Keratinocyte (primary cell): ENCODE measurements around the gene PDZD7. TPM values are rescaled to one million over a fixed set of nuclear protein-coding genes. Genes with fewer than 3 reads are reported as not detected.

Source experiments
- DNase-seq: peaks from one replicate; pipeline ENCODE4 v3.0.0-alpha.2; 2011; ENCODE audit warnings: low read depth, missing footprints, low spot score
- FAIRE-seq: peaks from 2 replicates; lab custom pipeline; 2011; peaks lifted over from hg19 to GRCh38; lab: Jason Lieb, UNC
- H2AFZ ChIP-seq: 2 replicates; pipeline ENCODE4 v1.6.0; 2012; ENCODE audit warnings: low read length, control low read depth, inconsistent platforms; ENCODE audit not compliant: control insufficient read depth
- H3K27ac ChIP-seq: 2 replicates; pipeline ENCODE4 v1.5.1; 2011; ENCODE audit warnings: low read length; ENCODE audit not compliant: control insufficient read depth, insufficient read depth
- H3K27me3 ChIP-seq: 3 replicates; pipeline ENCODE4 v1.6.0; 2011; ENCODE audit warnings: low read length; ENCODE audit not compliant: control insufficient read depth, insufficient read depth; ENCODE audit errors: extremely low read depth
- H3K36me3 ChIP-seq, 2 experiments: 2 replicates in 1 of 2; 3 replicates in 1 of 2; pipeline ENCODE4 v1.5.1; 2011; ENCODE audit warnings: low read length in 2 of 2, mild to moderate bottlenecking in 1 of 2; ENCODE audit not compliant: control insufficient read depth in 2 of 2, insufficient read depth in 2 of 2; ENCODE audit errors: extremely low read depth in 1 of 2
- H3K4me1 ChIP-seq: 3 replicates; pipeline ENCODE4 v1.5.1; 2011; ENCODE audit warnings: low read length; ENCODE audit not compliant: control insufficient read depth, insufficient read depth; ENCODE audit errors: extremely low read depth
- H3K4me2 ChIP-seq: 3 replicates; pipeline ENCODE4 v1.6.0; 2011; ENCODE audit warnings: low read depth, low read length; ENCODE audit not compliant: control insufficient read depth, insufficient read depth; ENCODE audit errors: extremely low read depth
- H3K4me3 ChIP-seq, 3 experiments: fragments of 200-600 bp in 1 of 3; sonication (generic) in 1 of 3; 2 replicates in 2 of 3; 3 replicates in 1 of 3; pipeline ENCODE4 v1.5.1; 2011 to 2016; ENCODE audit warnings: low read length in 3 of 3, mild to moderate bottlenecking in 3 of 3, control low read depth in 2 of 3, inconsistent platforms in 1 of 3, low read depth in 1 of 3, mixed read lengths in 1 of 3, mixed run types in 1 of 3, moderate library complexity in 1 of 3; ENCODE audit not compliant: control insufficient read depth in 2 of 3, insufficient read depth in 2 of 3; ENCODE audit errors: extremely low read depth in 1 of 3
- H3K79me2 ChIP-seq: 2 replicates; pipeline ENCODE4 v1.6.0; 2012; ENCODE audit warnings: low read length; ENCODE audit not compliant: control insufficient read depth, insufficient read depth
- H3K9ac ChIP-seq: 3 replicates; pipeline ENCODE4 v1.6.0; 2011; ENCODE audit warnings: low read length; ENCODE audit not compliant: control insufficient read depth, insufficient read depth; ENCODE audit errors: extremely low read depth
- H3K9me1 ChIP-seq: 3 replicates; pipeline ENCODE4 v1.6.0; 2011; ENCODE audit warnings: low read length; ENCODE audit not compliant: control insufficient read depth, insufficient read depth; ENCODE audit errors: extremely low read depth
- H3K9me3 ChIP-seq: 2 replicates; pipeline ENCODE4 v1.5.1; 2012; ENCODE audit warnings: low read depth, low read length; ENCODE audit not compliant: control insufficient read depth
- H4K20me1 ChIP-seq: 3 replicates; pipeline ENCODE4 v1.6.0; 2011; ENCODE audit warnings: low read length; ENCODE audit not compliant: control insufficient read depth, insufficient read depth; ENCODE audit errors: extremely low read depth
- CTCF ChIP-seq, 3 experiments: IDR thresholded peaks in 1 of 3; conservative IDR thresholded peaks in 1 of 3; optimal IDR thresholded peaks in 1 of 3; 2 replicates in 2 of 3; 3 replicates in 1 of 3; pipeline versions ENCODE3 to v1.5.1; 2011; ENCODE audit warnings: low read length in 3 of 3, mild to moderate bottlenecking in 3 of 3, moderate library complexity in 2 of 3, control low read depth in 1 of 3, inconsistent platforms in 1 of 3; ENCODE audit not compliant: insufficient read depth in 2 of 3; ENCODE audit errors: extremely low read depth in 1 of 3
- EZH2 ChIP-seq: IDR thresholded peaks from one replicate; pipeline ENCODE4 v1.6.1; 2012; ENCODE audit warnings: inconsistent platforms, mild to moderate bottlenecking, low read length, moderate library complexity
- dilution Hi-C: fragments of 300-500 bp; cut with MboI; formaldehyde crosslinking; loops from one replicate; pipeline ENCODE4 v1.7.0; 2020; ENCODE audit warnings: low sequenced_read_pairs; ENCODE audit not compliant: extremely low pct_ligation_motif_present
- polyA plus RNA-seq, 5 experiments: library from polyadenylated mRNA; depleted of rRNA in 3 of 5; stranded (reverse) in 3 of 5; stranded (forward) in 1 of 5; unstranded in 1 of 5; fragments of >200 nt; gene quantifications; 1 replicate in 1 of 5; 2 replicates in 3 of 5; 3 replicates in 1 of 5; pipeline versions ENCODE4 v1.2.1 to v1.2.3, GENCODE V29; 2011 to 2012; ENCODE audit warnings: missing spikeins in 2 of 5, low read depth in 1 of 5, low replicate concordance in 1 of 5

The PDZD7 gene
- polyA plus RNA-seq, 1 donor (not counting 4 experiments of a cell fraction or from before 2014, with no cell fraction given), result 0.54 TPM

GRCh38 chr10:101013365-101013825 lies 17.5 kb downstream of the PDZD7 start:
- H3K27me3 ChIP-seq, result no peaks in the 10 kb centered on the region
- no peak for TF ChIP-seq EZH2
- no peak for TF ChIP-seq CTCF (optimal IDR thresholded peaks at IDR 0.05 in 1 of 3, IDR thresholded peaks at IDR 0.05 in 1 of 3, conservative IDR thresholded peaks at IDR 0.05 in 1 of 3; ENCODE audit: extremely low read depth in 1 of 3, insufficient read depth in 2 of 3, low read length in 3 of 3)
- FAIRE-seq, result no peak
- H3K9me1 ChIP-seq, result no peaks in the 10 kb centered on the region
- H3K9me3 ChIP-seq, result no peaks in the 10 kb centered on the region
- peak overlapping the region; percentile 45 for H3K9ac ChIP-seq
- H3K4me2 ChIP-seq, result peak overlapping the region; percentile 95
- no peaks in the 10 kb centered on the region for H3K79me2 ChIP-seq
- peak overlapping the region; percentile 74 for H3K27ac ChIP-seq
- H3K4me3 ChIP-seq, result peak overlapping the region in 2 of 3 experiments; percentile 52 to 59
- peaks cover 30% of the 10 kb centered on the region for H3K4me1 ChIP-seq
- H3K36me3 ChIP-seq, result no peaks in the 10 kb centered on the region
- DNase-seq, result no peak
- dilution Hi-C loops, result no loop called here
- H2AFZ ChIP-seq, result peak overlapping the region; percentile 75
- peaks cover 2% of the 10 kb centered on the region for H4K20me1 ChIP-seq

GRCh38 chr10:101012525-101013364 lies 18.2 kb downstream of the PDZD7 start:
- dilution Hi-C loops, result no loop called here

More at GRCh38 chr10:101012525-101013364, 18.2 kb downstream of the PDZD7 start:
- FAIRE-seq (peak; percentile 98), DNase-seq (peak; percentile 90)
- H2AFZ ChIP-seq, result peak overlapping the region; percentile 75
- H3K4me2 ChIP-seq, result peak overlapping the region; percentile 95
- H3K9ac ChIP-seq, result peak overlapping the region; percentile 45
- H3K9me1 ChIP-seq, result no peaks in the 10 kb centered on the region
- H3K27me3 ChIP-seq, result no peaks in the 10 kb centered on the region
- peaks cover 30% of the 10 kb centered on the region for H3K4me1 ChIP-seq
- H3K36me3 ChIP-seq, result no peaks in the 10 kb centered on the region
- H3K4me3 ChIP-seq, result peak overlapping the region in 2 of 3 experiments; percentile 52 to 59
- TF ChIP-seq EZH2 (no peak), CTCF (optimal IDR thresholded peaks at IDR 0.05 in 1 of 3, IDR thresholded peaks at IDR 0.05 in 1 of 3, conservative IDR thresholded peaks at IDR 0.05 in 1 of 3; ENCODE audit: extremely low read depth in 1 of 3, insufficient read depth in 2 of 3, low read length in 3 of 3) (peak; percentile 78 to 99 (median 88))
- peaks cover 2% of the 10 kb centered on the region for H4K20me1 ChIP-seq
- H3K9me3 ChIP-seq, result no peaks in the 10 kb centered on the region
- no peaks in the 10 kb centered on the region for H3K79me2 ChIP-seq
- H3K27ac ChIP-seq, result peak overlapping the region; percentile 74
